HL-60/S4 treated with phorbol 12-myristate 13-acetate at 8.2 ng/mL for 4 days and 3 days (cell line): ENCODE results near the gene GRAMD1B.
"Not testable (repeated sequence)": the region's sequence is repeated elsewhere in the genome, so short reads cannot be mapped to it uniquely, and the experiment has no call there.

ENCODE experiments used
- in situ Hi-C: fragments of 300-500 bp; cut with MboI; formaldehyde crosslinking; loops from 2 replicates; pipeline ENCODE4 v1.15.0; 2022; ENCODE audit warnings: low sequenced_read_pairs

The GRAMD1B gene

GRCh38 chr11:123659311-123659710 lies 229.2 kb downstream of the GRAMD1B start:
- in situ Hi-C loops, result no loop called here

DNA sequence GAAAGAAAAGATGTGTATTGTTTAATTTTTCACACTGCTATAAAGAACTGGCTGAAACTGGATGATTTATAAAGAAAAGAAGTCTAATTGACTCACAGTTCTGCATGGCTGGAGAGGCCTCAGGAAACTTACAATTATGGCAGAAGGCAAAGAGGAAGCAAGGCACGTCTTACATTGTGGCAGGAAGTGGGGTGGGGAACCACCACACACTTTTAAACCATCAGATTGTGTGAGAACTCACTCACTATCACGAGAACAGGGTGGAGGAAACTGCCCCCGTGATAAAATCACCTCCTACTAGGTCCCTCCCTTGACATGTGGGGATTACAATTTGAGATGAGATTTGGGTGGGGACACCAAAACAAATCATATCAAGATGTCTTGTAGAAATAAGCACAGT lies 229.9 kb downstream of the GRAMD1B start:
- in situ Hi-C loops, result not testable (repeated sequence)

- in situ Hi-C loops, result no loop called here
Measured at GRCh38 chr11:123665306-123665705, 235.2 kb downstream of the GRAMD1B start.

GRCh38 chr11:123670081-123670480 lies 240.0 kb downstream of the GRAMD1B start:
- in situ Hi-C loops, result no loop called here

DNA sequence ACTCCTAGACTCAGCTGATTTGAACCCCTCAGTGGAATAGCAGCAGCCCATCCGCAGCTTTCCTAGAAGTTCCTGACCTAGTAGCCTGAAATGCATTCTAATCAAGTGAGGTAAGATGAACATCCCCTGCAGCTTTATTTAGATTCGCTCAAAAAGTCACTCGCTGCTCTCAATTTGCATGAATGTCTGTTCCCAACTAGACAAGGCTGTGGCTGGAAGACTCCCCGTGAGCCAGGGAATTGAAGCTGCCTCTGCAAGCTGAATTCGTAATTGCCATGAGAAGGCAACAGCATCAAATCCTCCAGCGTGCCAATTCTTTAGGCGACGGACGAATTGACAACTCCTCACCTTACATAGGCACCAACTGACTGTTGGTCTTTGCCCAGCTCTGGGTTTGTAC lies 241.5 kb downstream of the GRAMD1B start:
- in situ Hi-C loops, result no loop called here

DNA sequence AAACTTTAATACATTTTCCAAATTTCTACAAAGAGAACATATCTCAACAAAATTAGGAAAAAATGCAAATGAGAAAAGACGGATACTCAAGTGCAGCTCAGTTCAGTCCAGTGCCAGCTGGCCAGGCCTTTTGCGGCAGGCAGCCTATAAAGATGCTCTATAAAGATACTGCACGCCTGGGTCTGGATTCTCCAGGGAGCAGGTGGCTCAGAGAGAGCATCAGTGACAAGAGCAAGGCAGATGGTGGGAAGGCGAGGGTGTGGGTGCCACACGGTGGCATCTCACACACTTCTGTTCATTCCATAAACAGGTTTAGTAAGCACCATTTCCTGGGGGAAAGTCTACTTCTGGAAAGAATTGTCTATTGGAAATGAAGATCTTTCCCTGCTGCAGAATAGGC lies 242.5 kb downstream of the GRAMD1B start:
- in situ Hi-C loops, result no loop called here

- in situ Hi-C loops, result no loop called here
Measured at GRCh38 chr11:123674297-123674696, 244.2 kb downstream of the GRAMD1B start.
